ENCODE data around the gene SAMD14. TPM values are rescaled to one million over a fixed set of nuclear protein-coding genes. Genes with fewer than 3 reads are reported as not detected.
"Not testable (repeated sequence)": the region's sequence is repeated elsewhere in the genome, so short reads cannot be mapped to it uniquely, and the experiment has no call there.

The SAMD14 gene
- total and polyA plus RNA-seq, 2 experiments from 2014 or later, result 0.70 to 4.7 TPM

GRCh38 chr17:50061713-50062045 is 68.3 kb downstream of the SAMD14 start:
- H3K36me3 ChIP-seq (ENCODE audit: insufficient read depth); H3K27ac Mint-ChIP-seq; H3K4me3 ChIP-seq; H3K36me3 Mint-ChIP-seq (ENCODE audit: low read depth); H3K27ac ChIP-seq (ENCODE audit: low read depth); H3K79me2 ChIP-seq (replicated peaks; ENCODE audit: insufficient read depth); H3K4me2 ChIP-seq; DNase-seq (ENCODE audit: low spot score); H3K9me2 ChIP-seq (ENCODE audit: insufficient read depth); H3F3A ChIP-seq (replicated peaks; ENCODE audit: low read depth); ATAC-seq; H4K20me1 ChIP-seq (replicated peaks; ENCODE audit: insufficient read depth); H3K4me3 Mint-ChIP-seq; H2AFZ ChIP-seq; H3K4me1 ChIP-seq (ENCODE audit: insufficient read depth); H3K9me3 Mint-ChIP-seq: not testable (repeated sequence)
- Mint-ChIP-seq H3K27me3 (ENCODE audit: insufficient read depth, low read depth, poor library complexity) (peaks cover 37% of the 10 kb centered on the region), H3K4me1 (peaks cover 28% of the 10 kb centered on the region)
- H3K27me3 ChIP-seq (ENCODE audit: insufficient read depth), result peaks cover 19% of the 10 kb centered on the region

- H3K27ac ChIP-seq (ENCODE audit: low read depth), result no peak overlapping the region
- no peaks in the 10 kb centered on the region; the same call in 1 of the 2 replicates for H3F3A ChIP-seq (replicated peaks; ENCODE audit: low read depth)
- no peaks in the 10 kb centered on the region for H3K9me3 Mint-ChIP-seq
- no peaks in the 10 kb centered on the region for H3K79me2 ChIP-seq (replicated peaks; ENCODE audit: insufficient read depth)
- peaks cover 41% of the 10 kb centered on the region for H3K27me3 Mint-ChIP-seq (ENCODE audit: insufficient read depth, low read depth, poor library complexity)
- H3K36me3 ChIP-seq (ENCODE audit: insufficient read depth), result no peaks in the 10 kb centered on the region
- H3K4me3 Mint-ChIP-seq, result no peak overlapping the region; the same call in 2 of the 3 replicates
- ATAC-seq, result no peak
- no peak for DNase-seq (ENCODE audit: low spot score)
- peaks cover 28% of the 10 kb centered on the region for H3K4me1 Mint-ChIP-seq
- no peaks in the 10 kb centered on the region for H4K20me1 ChIP-seq (replicated peaks; ENCODE audit: insufficient read depth)
- H3K4me1 ChIP-seq (ENCODE audit: insufficient read depth), result peaks cover 6% of the 10 kb centered on the region; the same call in 1 of the 2 replicates
- H3K27ac Mint-ChIP-seq, result no peak overlapping the region
- H3K4me2 ChIP-seq, result no peak overlapping the region
- H3K9me2 ChIP-seq (ENCODE audit: insufficient read depth), result no peaks in the 10 kb centered on the region
- H3K27me3 ChIP-seq (ENCODE audit: insufficient read depth), result peaks cover 19% of the 10 kb centered on the region
- H3K36me3 Mint-ChIP-seq (ENCODE audit: low read depth), result peaks cover 4% of the 10 kb centered on the region; the same call in 1 of the 3 replicates
- H2AFZ ChIP-seq, result no peak overlapping the region
- no peak overlapping the region for H3K4me3 ChIP-seq
- TF ChIP-seq ZNF331 (CRISPR knock-in tag; IDR thresholded peaks at IDR 0.05; ENCODE audit: low read depth) (no peak), CTCF (conservative IDR thresholded peaks at IDR 0.05; ENCODE audit: low read depth in 2 of 2) (no peak), REST (IDR thresholded peaks at IDR 0.05; ENCODE audit: unreplicated experiment) (no peak), POLR2AphosphoS5 (IDR thresholded peaks at IDR 0.05; ENCODE audit: low read depth) (no peak), EZH2 (IDR thresholded peaks at IDR 0.05; ENCODE audit: low read depth, unreplicated experiment) (no peak), EZH2phosphoT487 (IDR thresholded peaks at IDR 0.05; ENCODE audit: unreplicated experiment) (no peak), CREB1 (CRISPR knock-in tag; IDR thresholded peaks at IDR 0.05; ENCODE audit: low read depth) (no peak), JUNB (IDR thresholded peaks at IDR 0.05; ENCODE audit: unreplicated experiment) (no peak), ZNF462 (CRISPR knock-in tag; IDR thresholded peaks at IDR 0.05) (no peak), NANOG (IDR thresholded peaks at IDR 0.05; ENCODE audit: borderline replicate concordance) (no peak)
These were observed 68.8 kb downstream of the SAMD14 start for GRCh38 chr17:50060951-50061712.

Data from GM23338 (cell line).